Gastrocnemius medialis (tissue), 4 donors: ENCODE measurements around the gene ICOS.

ENCODE experiments used
- POLR2A ChIP-seq, 2 donors: fragments of 450-650 bp; IDR thresholded peaks; one replicate each; pipeline ENCODE4 v1.6.1; 2017; ENCODE audit warnings: antibody characterized with exemption in 2 of 2, mild to moderate bottlenecking in 2 of 2, moderate library complexity in 2 of 2
- TF ChIP-seq, protein P1 (sequence below), 5 experiments: fragments of 450-650 bp in 3 of 5; fragments of 200-600 bp in 2 of 5; sonication (generic) in 2 of 5; IDR thresholded peaks in 4 of 5; conservative IDR thresholded peaks in 1 of 5; 1 replicate in 4 of 5; 2 replicates in 1 of 5; pipeline ENCODE4 v1.5.1; 2016 to 2019; ENCODE audit warnings: antibody characterized with exemption in 5 of 5, mild to moderate bottlenecking in 3 of 5, moderate library complexity in 3 of 5

DNA sequence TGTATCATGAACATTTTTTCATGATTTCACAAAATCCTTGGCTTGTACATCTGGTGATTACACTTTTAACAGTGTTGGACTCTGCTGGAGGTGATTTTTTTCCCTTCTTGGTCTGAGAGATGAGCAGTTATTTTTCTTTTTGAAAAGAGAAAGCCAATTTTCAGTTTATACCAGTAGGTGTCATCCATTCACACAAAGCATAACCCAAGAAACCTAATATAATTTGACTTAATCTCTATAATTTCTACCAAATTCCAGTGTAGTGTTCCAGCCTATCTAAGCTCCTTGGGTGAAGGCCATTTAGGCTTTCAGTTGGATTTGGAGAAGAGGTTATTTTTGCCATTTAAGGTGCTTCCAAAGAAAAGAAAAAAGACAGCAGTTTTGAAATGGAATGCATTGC lies 7.7 kb upstream of the ICOS start:
- TF ChIP-seq POLR2A (IDR thresholded peaks at IDR 0.05) = no peak
- TF ChIP-seq, protein P1, sequence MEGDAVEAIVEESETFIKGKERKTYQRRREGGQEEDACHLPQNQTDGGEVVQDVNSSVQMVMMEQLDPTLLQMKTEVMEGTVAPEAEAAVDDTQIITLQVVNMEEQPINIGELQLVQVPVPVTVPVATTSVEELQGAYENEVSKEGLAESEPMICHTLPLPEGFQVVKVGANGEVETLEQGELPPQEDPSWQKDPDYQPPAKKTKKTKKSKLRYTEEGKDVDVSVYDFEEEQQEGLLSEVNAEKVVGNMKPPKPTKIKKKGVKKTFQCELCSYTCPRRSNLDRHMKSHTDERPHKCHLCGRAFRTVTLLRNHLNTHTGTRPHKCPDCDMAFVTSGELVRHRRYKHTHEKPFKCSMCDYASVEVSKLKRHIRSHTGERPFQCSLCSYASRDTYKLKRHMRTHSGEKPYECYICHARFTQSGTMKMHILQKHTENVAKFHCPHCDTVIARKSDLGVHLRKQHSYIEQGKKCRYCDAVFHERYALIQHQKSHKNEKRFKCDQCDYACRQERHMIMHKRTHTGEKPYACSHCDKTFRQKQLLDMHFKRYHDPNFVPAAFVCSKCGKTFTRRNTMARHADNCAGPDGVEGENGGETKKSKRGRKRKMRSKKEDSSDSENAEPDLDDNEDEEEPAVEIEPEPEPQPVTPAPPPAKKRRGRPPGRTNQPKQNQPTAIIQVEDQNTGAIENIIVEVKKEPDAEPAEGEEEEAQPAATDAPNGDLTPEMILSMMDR (IDR thresholded peaks at IDR 0.05 in 4 of 5, conservative IDR thresholded peaks at IDR 0.05 in 1 of 5) = no peak
